GM12878 (cell line): ENCODE measurements around the gene VIL1. TPM values are rescaled to one million over a fixed set of nuclear protein-coding genes. Genes with fewer than 3 reads are reported as not detected.

ENCODE experiments used
- ATAC-seq: fragments of 200-7000 bp; cut with Tn5 transposase; 3 replicates; pipeline ENCODE4 v1.9.1; 2020; ENCODE audit warnings: mild to moderate bottlenecking, moderate library complexity
- BruUV-seq: library from RNA; stranded (reverse); fragments of 400-500 nt; replicated peaks from 2 replicates; lab custom pipeline; 2021; lab: Mats Ljungman, UMichigan
- CTCF ChIA-PET: fragments of 300-600 bp; sonication (Branson Sonifier 250); formaldehyde crosslinking; extraction: SDS; loops from one replicate; lab custom pipeline; 2021; ENCODE audit warnings: inconsistent platforms; lab: Yijun Ruan, JAX
- POLR2A ChIA-PET: fragments of 350-600 bp; formaldehyde crosslinking; extraction: SDS; loops from one replicate; lab custom pipeline; 2021; ENCODE audit warnings: inconsistent platforms; lab: Charles Lee
- RAD21 ChIA-PET: fragments of 300-600 bp; sonication (Branson Sonifier 250); formaldehyde crosslinking; loops from one replicate; lab custom pipeline; 2023; ENCODE audit warnings: antibody characterized with exemption; ENCODE audit not compliant: unreplicated experiment; lab: Charles Lee
- SMC1A ChIA-PET: fragments of 300-600 bp; sonication (Branson Sonifier 250); formaldehyde crosslinking; loops from one replicate; lab custom pipeline; 2023; ENCODE audit not compliant: unreplicated experiment, uncharacterized antibody; lab: Charles Lee
- DNase-seq: peaks from one replicate; pipeline ENCODE4 v3.0.0-alpha.2; 2011; ENCODE audit warnings: low read depth, low spot score
- FAIRE-seq: peaks from 3 replicates; lab custom pipeline; 2011; peaks lifted over from hg19 to GRCh38; lab: Jason Lieb, UNC
- H2AFZ ChIP-seq: 2 replicates; pipeline ENCODE4 v1.6.0; 2011; ENCODE audit warnings: low read depth, low read length, control low read depth; ENCODE audit not compliant: control insufficient read depth
- H3K27ac ChIP-seq: 2 replicates; pipeline ENCODE4 v1.5.1; 2011; ENCODE audit warnings: control low read depth; ENCODE audit not compliant: control insufficient read depth, insufficient read depth
- H3K27me3 ChIP-seq, 2 experiments: replicated peaks in 1 of 2; 2 replicates each; pipeline versions ENCODE4 v1.6.0 to v1.6.1; 2011; ENCODE audit warnings: low read length in 1 of 2; ENCODE audit not compliant: control insufficient read depth in 2 of 2, insufficient read depth in 2 of 2
- H3K36me3 ChIP-seq, 2 experiments: 2 replicates each; pipeline ENCODE4 v1.5.1; 2011; ENCODE audit warnings: low read length in 1 of 2; ENCODE audit not compliant: control insufficient read depth in 2 of 2, insufficient read depth in 2 of 2
- H3K4me1 ChIP-seq: 2 replicates; pipeline ENCODE4 v1.6.1; 2011; ENCODE audit warnings: mild to moderate bottlenecking, low read length, moderate library complexity, mixed read lengths; ENCODE audit not compliant: control insufficient read depth, insufficient read depth
- H3K4me2 ChIP-seq: 2 replicates; pipeline ENCODE4 v1.6.0; 2011; ENCODE audit warnings: control low read depth; ENCODE audit not compliant: control insufficient read depth, insufficient read depth
- H3K4me3 ChIP-seq: fragments of 200-600 bp; sonication (generic); 2 replicates; pipeline ENCODE4 v1.5.1; 2016
- H3K79me2 ChIP-seq: 2 replicates; pipeline ENCODE4 v1.6.0; 2011; ENCODE audit warnings: low read length; ENCODE audit not compliant: control insufficient read depth, insufficient read depth
- H3K9ac ChIP-seq: 2 replicates; pipeline ENCODE4 v1.8.0; 2011; ENCODE audit warnings: low read length, control low read depth, mixed read lengths; ENCODE audit not compliant: control insufficient read depth, insufficient read depth
- H3K9me3 ChIP-seq: replicated peaks from 3 replicates; pipeline ENCODE4 v1.5.1; 2011; ENCODE audit warnings: mild to moderate bottlenecking, low read length; ENCODE audit not compliant: control insufficient read depth, insufficient read depth
- H4K20me1 ChIP-seq: 2 replicates; pipeline ENCODE4 v1.6.0; 2011; ENCODE audit not compliant: control insufficient read depth, insufficient read depth
- MXI1 ChIP-seq: fragments of 150-350 bp; IDR thresholded peaks from 2 replicates; pipeline ENCODE4 v1.6.1; 2011; ENCODE audit warnings: low read depth, mild to moderate bottlenecking, inconsistent platforms, low read length, improper control_type of control experiment
- NFIC ChIP-seq: IDR thresholded peaks from 2 replicates; pipeline ENCODE4 v1.6.1; 2012; ENCODE audit warnings: low read depth, mild to moderate bottlenecking, inconsistent platforms, low read length, moderate library complexity
- RFX5 ChIP-seq: IDR thresholded peaks from 2 replicates; pipeline ENCODE4 v1.6.1; 2011; ENCODE audit warnings: low read depth, low read length, improper control_type of control experiment
- USF2 ChIP-seq: IDR thresholded peaks from 2 replicates; pipeline ENCODE4 v1.6.1; 2011; ENCODE audit warnings: low read depth, low read length, improper control_type of control experiment, borderline replicate concordance
- ZNF207 ChIP-seq: fragments of 450-650 bp; IDR thresholded peaks from 2 replicates; pipeline ENCODE4 v1.6.1; 2014; ENCODE audit warnings: antibody characterized with exemption, mild to moderate bottlenecking, borderline replicate concordance
- WGBS: methylation state at CpG from one replicate; pipeline ENCODE4 v1.1.6; 2016; ENCODE audit warnings: low lambda C conversion rate; ENCODE audit not compliant: insufficient replicate concordance, insufficient coverage; ENCODE audit errors: missing lambda C conversion rate; 5-methylcytosine and 5-hydroxymethylcytosine counted together
- in situ Hi-C: fragments of 300-500 bp; cut with MboI; formaldehyde crosslinking; loops from 9 replicates; pipeline ENCODE4 v1.14.3; 2018; ENCODE audit warnings: mixed read lengths
- intact Hi-C: fragments of 100-400 bp; cut with micrococcal nuclease; formaldehyde crosslinking; loops from one replicate; pipeline ENCODE4 v1.14.2; 2022; ENCODE audit not compliant: unreplicated experiment
- polyA plus RNA-seq, 11 experiments: library from polyadenylated mRNA; depleted of rRNA in 4 of 11; unstranded in 6 of 11; stranded (reverse) in 5 of 11; fragments of >200 nt; fragmentation: Nextera tagmentation in 4 of 11; fragmentation: Illumina TruSeq in 1 of 11; extraction: Ambion mirVana in 4 of 11; extraction: Trizol in 1 of 11; gene quantifications; 1 replicate in 1 of 11; 2 replicates in 10 of 11; pipeline versions ENCODE4 v1.2.1 to v1.2.3, GENCODE V29; 2011 to 2016; ENCODE audit warnings: inconsistent platforms in 2 of 11, missing spikeins in 2 of 11, low read depth in 1 of 11
- total RNA-seq, 4 experiments: library from RNA; depleted of rRNA in 3 of 4; stranded (reverse); fragments of >200 nt in 3 of 4; fragmentation: Illumina TruSeq in 1 of 4; extraction: Trizol in 1 of 4; gene quantifications; 2 replicates each; pipeline versions ENCODE4 v1.2.1 to v1.2.3, GENCODE V29; 2013 to 2021

VIL1 gene
- total and polyA plus RNA-seq, 10 of the 15 experiments (the other 5 are each of a cell fraction or from before 2014, with no cell fraction given): 0.03 to 1.9 (median 0.33) TPM

GRCh38 chr2:218392891-218393462 is 25.9 kb upstream of the VIL1 start:
- H3K4me2 ChIP-seq: no peak overlapping the region
- no peak overlapping the region for H2AFZ ChIP-seq
- H3K27ac ChIP-seq: no peak overlapping the region
- no peaks in the 10 kb centered on the region; a peak in 1 of 4 replicates for H3K27me3 ChIP-seq
- H3K4me3 ChIP-seq: no peak overlapping the region
- H3K9me3 ChIP-seq: no peaks in the 10 kb centered on the region
- ChIA-PET CTCF (interaction anchor here (0.7 to 4.9 kb wide), 9 partner anchors 8 to 200 kb away, joined by 3 to 34 read pairs (median 5); no protein-coding TSS in a partner anchor), RAD21 (interaction anchor here (0.7 to 2.4 kb wide), 16 partner anchors 9 to 176 kb away, joined by 3 to 8 read pairs (median 3); partner anchors contain the start of genes AAMP, ARPC2 and PNKD), POLR2A (interaction anchor here (0.6 to 2.1 kb wide), 7 partner anchors 8 to 171 kb away, joined by 3 to 8 read pairs (median 4); no protein-coding TSS in a partner anchor), SMC1A (interaction anchor here (0.6 to 2.3 kb wide), 8 partner anchors 61 to 121 kb away, joined by 3 to 18 read pairs (median 4); no protein-coding TSS in a partner anchor)
- no peaks in the 10 kb centered on the region for H3K36me3 ChIP-seq
- DNase-seq: no peak
- 70% methylated on average over 16 of the region's 16 CpGs for WGBS
- no peaks in the 10 kb centered on the region for H4K20me1 ChIP-seq
- in situ Hi-C loops (loop anchor here (25.0 kb wide), 1 partner anchor 106 kb away; the partner anchor contains the start of gene TMBIM1), intact Hi-C loops (no loop called here)
- no TSS peak for BruUV-seq
- TF ChIP-seq ZNF207: no peak
- TF ChIP-seq NFIC: no peak
- no peak for TF ChIP-seq MXI1
- TF ChIP-seq RFX5: no peak
- TF ChIP-seq USF2: no peak
- H3K4me1 ChIP-seq: peaks cover 27% of the 10 kb centered on the region
- H3K79me2 ChIP-seq: peaks cover 13% of the 10 kb centered on the region
- no peak for ATAC-seq
- FAIRE-seq: no peak
- no peak overlapping the region for H3K9ac ChIP-seq
